GM12878 (cell line): Measurements from ENCODE around the gene BRSK2. TPM values are rescaled to one million over a fixed set of nuclear protein-coding genes. Genes with fewer than 3 reads are reported as not detected.

Source experiments
- ATAC-seq: fragments of 200-7000 bp; cut with Tn5 transposase; 3 replicates; pipeline ENCODE4 v1.9.1; 2020; ENCODE audit warnings: mild to moderate bottlenecking, moderate library complexity
- BruUV-seq: library from RNA; stranded (reverse); fragments of 400-500 nt; replicated peaks from 2 replicates; lab custom pipeline; 2021; lab: Mats Ljungman, UMichigan
- CTCF ChIA-PET: fragments of 300-600 bp; sonication (Branson Sonifier 250); formaldehyde crosslinking; extraction: SDS; loops from one replicate; lab custom pipeline; 2021; ENCODE audit warnings: inconsistent platforms; lab: Yijun Ruan, JAX
- POLR2A ChIA-PET: fragments of 350-600 bp; formaldehyde crosslinking; extraction: SDS; loops from one replicate; lab custom pipeline; 2021; ENCODE audit warnings: inconsistent platforms; lab: Charles Lee
- RAD21 ChIA-PET: fragments of 300-600 bp; sonication (Branson Sonifier 250); formaldehyde crosslinking; loops from one replicate; lab custom pipeline; 2023; ENCODE audit warnings: antibody characterized with exemption; ENCODE audit not compliant: unreplicated experiment; lab: Charles Lee
- SMC1A ChIA-PET: fragments of 300-600 bp; sonication (Branson Sonifier 250); formaldehyde crosslinking; loops from one replicate; lab custom pipeline; 2023; ENCODE audit not compliant: unreplicated experiment, uncharacterized antibody; lab: Charles Lee
- DNase-seq: peaks from one replicate; pipeline ENCODE4 v3.0.0-alpha.2; 2011; ENCODE audit warnings: low read depth, low spot score
- FAIRE-seq: peaks from 3 replicates; lab custom pipeline; 2011; peaks lifted over from hg19 to GRCh38; lab: Jason Lieb, UNC
- H2AFZ ChIP-seq: 2 replicates; pipeline ENCODE4 v1.6.0; 2011; ENCODE audit warnings: low read depth, low read length, control low read depth; ENCODE audit not compliant: control insufficient read depth
- H3K27ac ChIP-seq: 2 replicates; pipeline ENCODE4 v1.5.1; 2011; ENCODE audit warnings: control low read depth; ENCODE audit not compliant: control insufficient read depth, insufficient read depth
- H3K27me3 ChIP-seq, 2 experiments: replicated peaks in 1 of 2; 2 replicates each; pipeline versions ENCODE4 v1.6.0 to v1.6.1; 2011; ENCODE audit warnings: low read length in 1 of 2; ENCODE audit not compliant: control insufficient read depth in 2 of 2, insufficient read depth in 2 of 2
- H3K36me3 ChIP-seq, 2 experiments: 2 replicates each; pipeline ENCODE4 v1.5.1; 2011; ENCODE audit warnings: low read length in 1 of 2; ENCODE audit not compliant: control insufficient read depth in 2 of 2, insufficient read depth in 2 of 2
- H3K4me1 ChIP-seq: 2 replicates; pipeline ENCODE4 v1.6.1; 2011; ENCODE audit warnings: mild to moderate bottlenecking, low read length, moderate library complexity, mixed read lengths; ENCODE audit not compliant: control insufficient read depth, insufficient read depth
- H3K4me2 ChIP-seq: 2 replicates; pipeline ENCODE4 v1.6.0; 2011; ENCODE audit warnings: control low read depth; ENCODE audit not compliant: control insufficient read depth, insufficient read depth
- H3K4me3 ChIP-seq: fragments of 200-600 bp; sonication (generic); 2 replicates; pipeline ENCODE4 v1.5.1; 2016
- H3K79me2 ChIP-seq: 2 replicates; pipeline ENCODE4 v1.6.0; 2011; ENCODE audit warnings: low read length; ENCODE audit not compliant: control insufficient read depth, insufficient read depth
- H3K9ac ChIP-seq: 2 replicates; pipeline ENCODE4 v1.8.0; 2011; ENCODE audit warnings: low read length, control low read depth, mixed read lengths; ENCODE audit not compliant: control insufficient read depth, insufficient read depth
- H3K9me3 ChIP-seq: replicated peaks from 3 replicates; pipeline ENCODE4 v1.5.1; 2011; ENCODE audit warnings: mild to moderate bottlenecking, low read length; ENCODE audit not compliant: control insufficient read depth, insufficient read depth
- H4K20me1 ChIP-seq: 2 replicates; pipeline ENCODE4 v1.6.0; 2011; ENCODE audit not compliant: control insufficient read depth, insufficient read depth
- ATF2 ChIP-seq: IDR thresholded peaks from 2 replicates; pipeline ENCODE4 v1.6.1; 2012; ENCODE audit warnings: low read length, inconsistent platforms
- ESRRA ChIP-seq: IDR thresholded peaks from 2 replicates; pipeline ENCODE4 v1.6.1; 2012; ENCODE audit warnings: mild to moderate bottlenecking, low read length, improper control_type of control experiment
- EZH2 ChIP-seq: IDR thresholded peaks from 2 replicates; pipeline ENCODE4 v1.6.1; 2012; ENCODE audit warnings: low read depth, mild to moderate bottlenecking, control low read depth, inconsistent platforms, low read length, borderline replicate concordance; ENCODE audit not compliant: control insufficient read depth
- HSF1 ChIP-seq: fragments of 150-350 bp; IDR thresholded peaks from 2 replicates; pipeline ENCODE4 v1.6.1; 2014; ENCODE audit warnings: mild to moderate bottlenecking, low read depth, low read length
- NBN ChIP-seq: fragments of 450-650 bp; IDR thresholded peaks from 2 replicates; pipeline ENCODE4 v1.6.1; 2016
- NFXL1 ChIP-seq: fragments of 450-650 bp; IDR thresholded peaks from 2 replicates; pipeline ENCODE4 v1.6.1; 2017; ENCODE audit warnings: antibody characterized with exemption, mild to moderate bottlenecking, borderline replicate concordance
- NRF1 ChIP-seq: conservative IDR thresholded peaks from 2 replicates; pipeline ENCODE4 v1.6.1; 2011; ENCODE audit warnings: mild to moderate bottlenecking, low read depth, low read length, improper control_type of control experiment
- PKNOX1 ChIP-seq: fragments of 450-650 bp; IDR thresholded peaks from 2 replicates; pipeline ENCODE4 v1.6.1; 2016; ENCODE audit warnings: mild to moderate bottlenecking
- RCOR1 ChIP-seq: conservative IDR thresholded peaks from 2 replicates; pipeline ENCODE4 v1.6.1; 2012; ENCODE audit warnings: low read depth, low read length, improper control_type of control experiment
- RELB ChIP-seq: fragments of 450-650 bp; IDR thresholded peaks from 2 replicates; pipeline ENCODE4 v1.6.1; 2017; ENCODE audit warnings: low read depth, mild to moderate bottlenecking, moderate library complexity
- SREBF1 ChIP-seq: IDR thresholded peaks from 2 replicates; pipeline ENCODE4 v1.6.1; 2012; ENCODE audit warnings: mild to moderate bottlenecking, low read length
- TAF1 ChIP-seq: IDR thresholded peaks from 2 replicates; pipeline ENCODE4 v1.6.1; 2011; ENCODE audit warnings: mild to moderate bottlenecking, low read depth, low read length, borderline replicate concordance
- TBL1XR1 ChIP-seq: IDR thresholded peaks from 2 replicates; pipeline ENCODE4 v1.6.1; 2012; ENCODE audit warnings: low read depth, low read length, improper control_type of control experiment
- USF2 ChIP-seq: IDR thresholded peaks from 2 replicates; pipeline ENCODE4 v1.6.1; 2011; ENCODE audit warnings: low read depth, low read length, improper control_type of control experiment, borderline replicate concordance
- ZBED1 ChIP-seq: IDR thresholded peaks from 2 replicates; pipeline ENCODE4 v1.6.1; 2016; ENCODE audit warnings: borderline replicate concordance
- ZNF217 ChIP-seq: fragments of 450-650 bp; IDR thresholded peaks from 2 replicates; pipeline ENCODE4 v1.6.1; 2017; ENCODE audit warnings: antibody characterized with exemption, mild to moderate bottlenecking
- ZNF384 ChIP-seq: IDR thresholded peaks from 2 replicates; pipeline ENCODE4 v1.6.1; 2012; ENCODE audit warnings: low read depth, mild to moderate bottlenecking, low read length, improper control_type of control experiment, borderline replicate concordance
- ZNF622 ChIP-seq: fragments of 450-650 bp; IDR thresholded peaks from 2 replicates; pipeline ENCODE4 v1.6.1; 2017; ENCODE audit warnings: mild to moderate bottlenecking, inconsistent platforms
- WGBS: methylation state at CpG from one replicate; pipeline ENCODE4 v1.1.6; 2016; ENCODE audit warnings: low lambda C conversion rate; ENCODE audit not compliant: insufficient replicate concordance, insufficient coverage; ENCODE audit errors: missing lambda C conversion rate; 5-methylcytosine and 5-hydroxymethylcytosine counted together
- in situ Hi-C: fragments of 300-500 bp; cut with MboI; formaldehyde crosslinking; loops from 9 replicates; pipeline ENCODE4 v1.14.3; 2018; ENCODE audit warnings: mixed read lengths
- intact Hi-C: fragments of 100-400 bp; cut with micrococcal nuclease; formaldehyde crosslinking; loops from one replicate; pipeline ENCODE4 v1.14.2; 2022; ENCODE audit not compliant: unreplicated experiment
- polyA plus RNA-seq, 11 experiments: library from polyadenylated mRNA; depleted of rRNA in 4 of 11; unstranded in 6 of 11; stranded (reverse) in 5 of 11; fragments of >200 nt; fragmentation: Nextera tagmentation in 4 of 11; fragmentation: Illumina TruSeq in 1 of 11; extraction: Ambion mirVana in 4 of 11; extraction: Trizol in 1 of 11; gene quantifications; 1 replicate in 1 of 11; 2 replicates in 10 of 11; pipeline versions ENCODE4 v1.2.1 to v1.2.3, GENCODE V29; 2011 to 2016; ENCODE audit warnings: inconsistent platforms in 2 of 11, missing spikeins in 2 of 11, low read depth in 1 of 11
- total RNA-seq, 4 experiments: library from RNA; depleted of rRNA in 3 of 4; stranded (reverse); fragments of >200 nt in 3 of 4; fragmentation: Illumina TruSeq in 1 of 4; extraction: Trizol in 1 of 4; gene quantifications; 2 replicates each; pipeline versions ENCODE4 v1.2.1 to v1.2.3, GENCODE V29; 2013 to 2021

Gene BRSK2
- total and polyA plus RNA-seq, 10 of the 15 experiments (the other 5 are each of a cell fraction or from before 2014, with no cell fraction given), result 0.13 TPM; not detected in 9

GRCh38 chr11:1481483-1481825 lies 91.7 kb downstream of the BRSK2 start:
- no peak overlapping the region for H3K4me2 ChIP-seq
- H3K27ac ChIP-seq, result no peak overlapping the region
- SMC1A ChIA-PET, result no interaction called here
- RAD21 ChIA-PET, result no interaction called here
- no peaks in the 10 kb centered on the region; the same call in 1 of the 2 replicates for H4K20me1 ChIP-seq
- H3K4me3 ChIP-seq, result no peak overlapping the region
- H3K36me3 ChIP-seq, result peaks cover 0 to 13% of the 10 kb centered on the region in 2 experiments; a peak in 2 of 4 replicates
- DNase-seq (no peak), ATAC-seq (no peak), FAIRE-seq (no peak)
- intact Hi-C loops, result no loop called here
- POLR2A ChIA-PET, result no interaction called here
- no peaks in the 10 kb centered on the region for H3K27me3 ChIP-seq
- in situ Hi-C loops, result no loop called here
- no peaks in the 10 kb centered on the region for H3K79me2 ChIP-seq
- BruUV-seq, result no TSS peak
- peaks cover 4% of the 10 kb centered on the region for H3K4me1 ChIP-seq
- H3K9me3 ChIP-seq, result no peaks in the 10 kb centered on the region
- CTCF ChIA-PET, result interaction anchor here (0.9 kb wide), 1 partner anchor 93 kb away, joined by 3 read pairs; no protein-coding TSS in a partner anchor
- H3K9ac ChIP-seq, result no peak overlapping the region
- 96% methylated on average over 2 of the region's 2 CpGs for WGBS
- no peak overlapping the region for H2AFZ ChIP-seq
- TF ChIP-seq EZH2, result no peak
- TF ChIP-seq ZNF217, result no peak
- TF ChIP-seq ATF2, result no peak
- TF ChIP-seq ZNF622, result no peak
- TF ChIP-seq ESRRA, result no peak
- TF ChIP-seq TBL1XR1, result no peak
- TF ChIP-seq NBN, result no peak
- TF ChIP-seq NFXL1, result no peak
- TF ChIP-seq NRF1, result no peak
- TF ChIP-seq USF2, result no peak
- no peak for TF ChIP-seq TAF1
- no peak for TF ChIP-seq SREBF1
- no peak for TF ChIP-seq HSF1
- TF ChIP-seq PKNOX1, result no peak
- no peak for TF ChIP-seq ZNF384
- TF ChIP-seq RCOR1, result no peak
- TF ChIP-seq ZBED1, result no peak
- TF ChIP-seq RELB, result no peak
